Measurements from ENCODE around the gene NEURL1. TPM values are rescaled to one million over a fixed set of nuclear protein-coding genes. Genes with fewer than 3 reads are reported as not detected.
"Not testable (repeated sequence)": the region's sequence is repeated elsewhere in the genome, so short reads cannot be mapped to it uniquely, and the experiment has no call there.

NEURL1 gene
- polyA plus RNA-seq, 2 donors, result 0.10 to 0.11 TPM

DNA sequence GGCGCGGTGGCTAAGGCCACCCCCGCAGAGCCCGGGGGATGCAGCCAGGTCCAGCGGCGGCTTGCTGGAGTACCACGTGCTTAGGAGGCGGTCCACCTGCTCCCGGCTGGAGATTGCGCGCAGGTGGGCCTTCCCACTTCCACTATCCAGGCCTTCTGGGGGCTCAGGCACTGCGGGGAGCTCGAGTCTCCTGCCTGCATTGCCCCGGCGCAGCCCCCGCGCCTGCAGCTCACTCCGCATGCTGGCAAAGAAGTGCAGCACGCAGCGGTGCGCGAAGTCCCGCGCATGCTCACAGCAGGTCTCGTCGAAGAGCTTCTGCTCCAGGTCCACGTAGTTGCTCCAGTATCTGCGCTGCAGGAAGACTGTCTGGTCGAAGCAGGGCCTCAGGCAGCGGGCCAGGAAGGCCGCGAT, 20.2 kb upstream of the NEURL1 start:
- Histone ChIP-seq H3K27me3 (ENCODE audit: control insufficient read depth in 1 of 2, insufficient read depth in 2 of 2, low read length in 2 of 2) (no peaks in the 10 kb centered on the region), H3K4me1 (ENCODE audit: control insufficient read depth in 2 of 2, insufficient read depth in 2 of 2, low read length in 1 of 2) (peaks cover 0 to 4% of the 10 kb centered on the region in 2 donors), H3K36me3 (ENCODE audit: control insufficient read depth in 2 of 2, insufficient read depth in 2 of 2, low read length in 1 of 2) (no peaks in the 10 kb centered on the region), H3K4me3 (ENCODE audit: low read depth in 1 of 2, low read length in 2 of 2) (no peak overlapping the region), H3K27ac (ENCODE audit: low read depth in 2 of 2, low read length in 1 of 2) (no peak overlapping the region), H3K9me3 (ENCODE audit: control insufficient read depth in 2 of 2, insufficient read depth in 1 of 2, low read depth in 1 of 2, low read length in 1 of 2) (no peaks in the 10 kb centered on the region)
- 65 to 72% methylated on average over 32 of the region's 32 CpGs for WGBS, 2 donors

DNA sequence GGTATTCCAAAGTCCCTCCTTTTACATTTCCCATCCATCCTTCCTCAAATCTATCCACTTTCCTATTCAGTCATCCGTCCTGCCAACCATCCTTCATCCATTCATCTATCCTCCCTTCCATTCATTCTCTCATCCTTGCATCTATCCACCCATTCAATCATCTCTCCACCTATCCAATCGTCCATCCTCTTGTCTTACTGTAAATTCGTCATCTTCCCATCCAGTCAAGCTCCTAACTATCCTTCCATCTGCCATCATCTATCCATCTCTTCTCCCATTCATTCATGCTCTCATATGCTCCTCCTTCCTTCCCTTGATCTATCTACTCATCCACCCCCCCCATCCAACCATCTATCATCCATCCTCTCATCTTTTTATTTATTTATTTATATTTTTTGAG, 19.4 kb upstream of the NEURL1 start:
- Histone ChIP-seq H3K27ac (ENCODE audit: low read depth in 2 of 2, low read length in 1 of 2) (no peak overlapping the region), H3K4me1 (ENCODE audit: control insufficient read depth in 2 of 2, insufficient read depth in 2 of 2, low read length in 1 of 2) (peaks cover 2 to 4% of the 10 kb centered on the region in 2 donors), H3K4me3 (ENCODE audit: low read depth in 1 of 2, low read length in 2 of 2) (no peak overlapping the region), H3K27me3 (ENCODE audit: control insufficient read depth in 1 of 2, insufficient read depth in 2 of 2, low read length in 2 of 2) (no peaks in the 10 kb centered on the region), H3K9me3 (ENCODE audit: control insufficient read depth in 2 of 2, insufficient read depth in 1 of 2, low read depth in 1 of 2, low read length in 1 of 2) (no peaks in the 10 kb centered on the region), H3K36me3 (ENCODE audit: control insufficient read depth in 2 of 2, insufficient read depth in 2 of 2, low read length in 1 of 2) (no peaks in the 10 kb centered on the region)
- WGBS, 2 donors, result 88 to 90% methylated on average over 3 of the region's 3 CpGs

DNA sequence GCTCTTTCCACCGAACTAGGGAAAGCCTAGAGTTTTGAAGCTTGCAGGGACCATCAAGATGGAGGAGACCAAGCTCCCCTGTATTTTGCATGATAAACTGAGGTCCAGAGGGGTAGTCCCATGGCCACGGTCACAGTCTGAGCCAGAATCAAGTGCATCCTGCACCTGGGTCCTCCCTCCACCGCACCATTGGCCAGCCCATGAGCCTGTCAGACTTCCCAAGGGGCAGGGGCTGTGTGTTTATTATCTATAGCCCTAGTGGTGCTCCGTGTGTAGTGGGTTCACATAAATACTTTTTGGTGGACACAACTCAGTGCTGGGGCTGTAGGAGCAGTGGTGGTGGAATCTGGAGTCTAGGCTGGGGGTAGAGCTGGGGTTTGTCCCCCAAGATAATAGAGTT, 18.1 kb upstream of the NEURL1 start:
- WGBS, 2 donors, result 85 to 88% methylated on average over 4 of the region's 4 CpGs

DNA sequence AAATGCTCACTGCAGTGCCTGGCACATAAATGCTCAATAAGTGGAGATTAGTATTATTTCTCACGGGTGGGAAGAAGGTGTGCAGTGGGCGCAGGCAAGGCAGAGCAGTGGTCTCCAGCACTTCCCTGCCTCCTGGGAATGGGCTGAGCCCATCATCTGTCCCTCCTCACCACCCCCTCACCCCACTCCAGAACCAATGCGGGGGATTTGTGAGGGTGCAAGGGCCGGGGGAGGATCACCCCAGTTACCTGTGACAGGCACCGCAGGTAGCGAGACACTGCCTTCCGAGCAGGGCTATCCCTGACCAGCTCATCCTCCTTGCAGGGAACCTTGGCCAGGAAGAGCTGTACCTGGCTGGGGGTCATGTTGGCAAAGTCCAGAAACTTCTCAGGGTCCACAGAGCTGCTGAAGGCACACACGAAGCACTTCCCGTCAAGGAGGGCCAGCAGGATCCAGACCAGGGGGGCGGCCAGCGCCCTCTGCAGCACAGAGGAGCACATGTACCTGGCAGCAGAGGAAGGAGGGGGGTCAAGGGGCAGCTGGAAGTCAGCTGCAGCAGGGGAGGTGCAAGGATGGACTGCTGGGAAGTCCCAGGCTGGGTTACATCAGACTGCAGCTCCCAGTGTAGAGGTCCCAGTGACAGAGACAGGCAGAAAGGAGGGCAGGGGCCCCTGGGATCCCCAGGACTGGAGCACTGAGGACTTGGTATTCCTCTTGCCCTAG, 17.3 kb upstream of the NEURL1 start:
- peaks cover 2 to 6% of the 10 kb centered on the region in 2 donors for H3K4me1 ChIP-seq (ENCODE audit: control insufficient read depth in 2 of 2, insufficient read depth in 2 of 2, low read length in 1 of 2)
- H3K27me3 ChIP-seq (ENCODE audit: control insufficient read depth in 1 of 2, insufficient read depth in 2 of 2, low read length in 2 of 2), result no peaks in the 10 kb centered on the region
- no peak overlapping the region for H3K27ac ChIP-seq (ENCODE audit: low read depth in 2 of 2, low read length in 1 of 2)
- 74 to 78% methylated on average over 11 of the region's 11 CpGs for WGBS, 2 donors
- H3K9me3 ChIP-seq (ENCODE audit: control insufficient read depth in 2 of 2, insufficient read depth in 1 of 2, low read depth in 1 of 2, low read length in 1 of 2), result no peaks in the 10 kb centered on the region
- H3K36me3 ChIP-seq (ENCODE audit: control insufficient read depth in 2 of 2, insufficient read depth in 2 of 2, low read length in 1 of 2), result no peaks in the 10 kb centered on the region
- H3K4me3 ChIP-seq (ENCODE audit: low read depth in 1 of 2, low read length in 2 of 2), result no peak overlapping the region

More for the DNA sequence above, 18.1 kb upstream of the NEURL1 start:
- Histone ChIP-seq H3K27me3 (ENCODE audit: control insufficient read depth in 1 of 2, insufficient read depth in 2 of 2, low read length in 2 of 2) (no peaks in the 10 kb centered on the region), H3K9me3 (ENCODE audit: control insufficient read depth in 2 of 2, insufficient read depth in 1 of 2, low read depth in 1 of 2, low read length in 1 of 2) (no peaks in the 10 kb centered on the region), H3K4me1 (ENCODE audit: control insufficient read depth in 2 of 2, insufficient read depth in 2 of 2, low read length in 1 of 2) (peaks cover 2 to 6% of the 10 kb centered on the region in 2 donors), H3K27ac (ENCODE audit: low read depth in 2 of 2, low read length in 1 of 2) (no peak overlapping the region), H3K4me3 (ENCODE audit: low read depth in 1 of 2, low read length in 2 of 2) (no peak overlapping the region), H3K36me3 (ENCODE audit: control insufficient read depth in 2 of 2, insufficient read depth in 2 of 2, low read length in 1 of 2) (no peaks in the 10 kb centered on the region)

DNA sequence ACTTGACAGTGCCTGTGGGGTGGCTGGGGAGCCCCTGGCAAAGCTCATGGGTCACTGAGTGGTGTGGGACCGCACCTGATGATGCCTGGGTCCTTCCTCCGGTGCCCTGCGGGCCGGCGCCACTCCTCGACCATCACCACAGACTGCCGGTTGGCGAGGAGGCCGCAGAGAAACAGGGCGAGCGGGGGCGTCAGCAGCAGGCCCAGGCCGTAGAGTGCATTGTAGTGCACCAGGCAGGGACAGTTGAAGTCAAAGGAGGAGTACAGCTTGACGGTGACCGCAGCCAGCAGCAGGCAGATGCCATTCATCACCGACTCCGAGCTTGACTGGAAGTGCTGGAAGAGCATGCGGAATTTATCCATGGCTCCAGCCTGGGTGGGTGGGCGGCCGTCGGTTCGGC, 14.8 kb upstream of the NEURL1 start:
- Histone ChIP-seq H3K36me3 (ENCODE audit: control insufficient read depth in 2 of 2, insufficient read depth in 2 of 2, low read length in 1 of 2) (no peaks in the 10 kb centered on the region), H3K4me1 (ENCODE audit: control insufficient read depth in 2 of 2, insufficient read depth in 2 of 2, low read length in 1 of 2) (peaks cover 2% of the 10 kb centered on the region in 2 donors)
- WGBS, 2 donors, result 87% methylated on average over 22 of the region's 22 CpGs

GRCh38 chr10:103479135-103479534, 14.4 kb upstream of the NEURL1 start, which contains the start of gene CALHM3:
CALHM3 (minus strand) TSS chr10:103479240; CDS start chr10:103479032, 208 bp downstream.
- no peaks in the 10 kb centered on the region for H3K27me3 ChIP-seq (ENCODE audit: control insufficient read depth in 1 of 2, insufficient read depth in 2 of 2, low read length in 2 of 2)
- WGBS, 2 donors, result 41 to 61% methylated on average over 7 of the region's 7 CpGs
- no peaks in the 10 kb centered on the region for H3K9me3 ChIP-seq (ENCODE audit: control insufficient read depth in 2 of 2, insufficient read depth in 1 of 2, low read depth in 1 of 2, low read length in 1 of 2)
- H3K4me1 ChIP-seq (ENCODE audit: control insufficient read depth in 2 of 2, insufficient read depth in 2 of 2, low read length in 1 of 2), result peaks cover 2% of the 10 kb centered on the region in 2 donors
- no peak within 1 kb of the TSS for H3K27ac ChIP-seq (ENCODE audit: low read depth in 2 of 2, low read length in 1 of 2)
- H3K4me3 ChIP-seq (ENCODE audit: low read depth in 1 of 2, low read length in 2 of 2), result no peak within 1 kb of the TSS
- H3K36me3 ChIP-seq (ENCODE audit: control insufficient read depth in 2 of 2, insufficient read depth in 2 of 2, low read length in 1 of 2), result no peaks in the 10 kb centered on the region

More for the DNA sequence above, 14.8 kb upstream of the NEURL1 start:
- Histone ChIP-seq H3K4me3 (ENCODE audit: low read depth in 1 of 2, low read length in 2 of 2) (no peak overlapping the region), H3K27me3 (ENCODE audit: control insufficient read depth in 1 of 2, insufficient read depth in 2 of 2, low read length in 2 of 2) (no peaks in the 10 kb centered on the region), H3K9me3 (ENCODE audit: control insufficient read depth in 2 of 2, insufficient read depth in 1 of 2, low read depth in 1 of 2, low read length in 1 of 2) (no peaks in the 10 kb centered on the region), H3K27ac (ENCODE audit: low read depth in 2 of 2, low read length in 1 of 2) (no peak overlapping the region)

- 64 to 72% methylated on average over 5 of the region's 5 CpGs for WGBS, 2 donors
- H3K27ac ChIP-seq (ENCODE audit: low read depth in 2 of 2, low read length in 1 of 2), result no peak overlapping the region
Observed at GRCh38 chr10:103480521-103480920, 13.0 kb upstream of the NEURL1 start.

DNA sequence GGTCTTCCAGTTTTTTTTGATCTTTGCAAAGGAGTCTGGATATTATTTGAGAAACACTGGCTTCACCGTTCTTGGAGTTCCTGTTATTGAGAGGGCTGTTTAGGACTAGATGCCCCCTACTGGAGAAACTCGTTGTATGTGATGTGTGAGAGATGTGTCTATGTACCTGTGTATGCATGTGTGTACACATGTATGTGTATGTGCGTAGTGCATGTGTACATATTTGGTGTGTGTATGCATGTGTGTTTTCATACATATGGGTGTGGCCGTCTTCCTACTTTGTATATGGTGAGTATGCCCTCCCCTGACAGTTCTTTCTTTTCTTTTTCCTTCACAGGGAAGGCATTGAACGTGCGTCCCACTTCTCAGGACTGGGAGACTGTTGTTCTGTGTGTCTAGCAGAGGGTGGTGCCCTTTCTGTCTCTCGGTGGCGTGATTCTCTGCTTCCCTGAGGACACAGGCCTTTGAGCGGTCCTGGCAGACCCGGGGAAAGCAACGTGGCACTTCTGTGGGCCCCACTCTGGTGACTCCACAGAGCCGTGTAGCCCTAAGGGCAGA, 11.5 kb upstream of the NEURL1 start:
- H3K27ac ChIP-seq (ENCODE audit: low read depth in 2 of 2, low read length in 1 of 2), result no peak overlapping the region
- H3K4me3 ChIP-seq (ENCODE audit: low read depth in 1 of 2, low read length in 2 of 2), result no peak overlapping the region
- no peaks in the 10 kb centered on the region for H3K9me3 ChIP-seq (ENCODE audit: control insufficient read depth in 2 of 2, insufficient read depth in 1 of 2, low read depth in 1 of 2, low read length in 1 of 2)
- peaks cover 2% of the 10 kb centered on the region in 2 donors for H3K4me1 ChIP-seq (ENCODE audit: control insufficient read depth in 2 of 2, insufficient read depth in 2 of 2, low read length in 1 of 2)
- H3K36me3 ChIP-seq (ENCODE audit: control insufficient read depth in 2 of 2, insufficient read depth in 2 of 2, low read length in 1 of 2), result no peaks in the 10 kb centered on the region
- H3K27me3 ChIP-seq (ENCODE audit: control insufficient read depth in 1 of 2, insufficient read depth in 2 of 2, low read length in 2 of 2), result no peaks in the 10 kb centered on the region
- WGBS, 2 donors, result 56 to 64% methylated on average over 12 of the region's 12 CpGs

More at GRCh38 chr10:103480521-103480920, 13.0 kb upstream of the NEURL1 start:
- H3K4me3 ChIP-seq (ENCODE audit: low read depth in 1 of 2, low read length in 2 of 2), result no peak overlapping the region
- H3K9me3 ChIP-seq (ENCODE audit: control insufficient read depth in 2 of 2, insufficient read depth in 1 of 2, low read depth in 1 of 2, low read length in 1 of 2), result no peaks in the 10 kb centered on the region
- peaks cover 2% of the 10 kb centered on the region in 2 donors for H3K4me1 ChIP-seq (ENCODE audit: control insufficient read depth in 2 of 2, insufficient read depth in 2 of 2, low read length in 1 of 2)
- H3K36me3 ChIP-seq (ENCODE audit: control insufficient read depth in 2 of 2, insufficient read depth in 2 of 2, low read length in 1 of 2), result no peaks in the 10 kb centered on the region
- no peaks in the 10 kb centered on the region for H3K27me3 ChIP-seq (ENCODE audit: control insufficient read depth in 1 of 2, insufficient read depth in 2 of 2, low read length in 2 of 2)

DNA sequence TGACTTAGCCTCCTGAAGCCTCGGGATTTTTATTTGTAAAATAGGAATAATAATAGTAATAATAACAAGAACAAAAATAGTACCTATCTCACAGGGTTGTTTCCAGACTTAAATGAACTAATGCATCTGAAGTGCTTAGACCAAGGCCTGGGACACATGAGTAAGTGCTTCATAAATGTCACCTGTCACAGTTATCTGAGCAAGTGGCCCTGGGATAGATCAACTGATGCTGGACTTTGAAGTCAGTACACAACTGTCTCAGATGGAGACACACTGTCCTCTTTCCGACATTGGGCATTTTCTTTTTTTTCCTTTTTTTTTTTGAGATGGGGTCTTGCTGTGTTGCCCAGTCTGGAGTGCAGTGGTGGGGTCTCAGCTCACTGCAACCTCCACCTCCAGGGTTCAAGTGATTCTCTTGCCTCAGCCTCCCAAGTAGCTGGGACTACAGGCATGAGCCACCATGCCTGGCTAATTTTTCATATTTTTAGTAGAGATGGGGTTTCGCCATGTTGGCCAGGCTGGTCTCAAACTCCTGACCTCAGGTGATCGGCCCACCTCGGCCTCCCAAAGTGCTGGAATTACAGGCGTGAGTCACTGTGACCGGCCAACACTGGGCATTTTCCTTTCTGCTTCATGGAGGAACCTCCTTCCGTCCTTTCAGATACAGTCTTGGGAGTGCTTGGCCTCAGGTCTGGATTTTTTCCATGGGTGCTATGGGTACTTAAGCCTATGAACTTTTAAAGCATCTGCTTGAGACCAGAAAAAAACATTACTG, 6.7 kb upstream of the NEURL1 start:
- H3K4me1 ChIP-seq (ENCODE audit: control insufficient read depth in 2 of 2, insufficient read depth in 2 of 2, low read length in 1 of 2); H3K27ac ChIP-seq (ENCODE audit: low read depth in 2 of 2, low read length in 1 of 2); H3K9me3 ChIP-seq (ENCODE audit: control insufficient read depth in 2 of 2, insufficient read depth in 1 of 2, low read depth in 1 of 2, low read length in 1 of 2); H3K4me3 ChIP-seq (ENCODE audit: low read depth in 1 of 2, low read length in 2 of 2); H3K27me3 ChIP-seq (ENCODE audit: control insufficient read depth in 1 of 2, insufficient read depth in 2 of 2, low read length in 2 of 2); H3K36me3 ChIP-seq (ENCODE audit: control insufficient read depth in 2 of 2, insufficient read depth in 2 of 2, low read length in 1 of 2): not testable (repeated sequence)
- 85 to 89% methylated on average over 8 of the region's 8 CpGs for WGBS, 2 donors

Measured in esophagus (tissue), 2 donors.